Occipital lobe (tissue), 2 donors: ENCODE data around the gene COX5A. TPM values are rescaled to one million over a fixed set of nuclear protein-coding genes. Genes with fewer than 3 reads are reported as not detected.
"Not testable (repeated sequence)": the region's sequence is repeated elsewhere in the genome, so short reads cannot be mapped to it uniquely, and the experiment has no call there.

Source experiments
- DNase-seq: peaks from one replicate; lab custom pipeline; 2025; lab: John Stamatoyannopoulos, UW
- total RNA-seq: library from RNA; depleted of rRNA; stranded (reverse); fragments of >200 nt; gene quantifications from one replicate; pipeline ENCODE4 v1.2.3, GENCODE V29; 2014

Gene COX5A
- total RNA-seq, 1 donor from 2014 or later: 43.8 TPM

- no peak for DNase-seq
These were observed 35.4 kb downstream of the COX5A start for GRCh38 chr15:74902295-74903075.

GRCh38 chr15:74901612-74902063 lies 36.2 kb downstream of the COX5A start:
- no peak for DNase-seq

- no peak for DNase-seq
These were observed 40.6 kb downstream of the COX5A start for GRCh38 chr15:74897300-74897701.

- DNase-seq: no peak
These were observed 41.6 kb downstream of the COX5A start for GRCh38 chr15:74896316-74896715.

GRCh38 chr15:74895830-74896229 lies 42.0 kb downstream of the COX5A start:
- DNase-seq: no peak

GRCh38 chr15:74894383-74894782 lies 43.5 kb downstream of the COX5A start:
- not testable (repeated sequence) for DNase-seq

GRCh38 chr15:74893627-74894026 lies 44.2 kb downstream of the COX5A start:
- DNase-seq: no peak

- DNase-seq: no peak
These were observed 44.9 kb downstream of the COX5A start for GRCh38 chr15:74892931-74893330.

- no peak for DNase-seq
These were observed 45.6 kb downstream of the COX5A start for GRCh38 chr15:74892313-74892712.

GRCh38 chr15:74891469-74891868 lies 46.4 kb downstream of the COX5A start:
- DNase-seq: no peak

GRCh38 chr15:74890665-74890960 lies 47.3 kb downstream of the COX5A start:
- DNase-seq: no peak

- peak; percentile 81 for DNase-seq
These were observed 47.8 kb downstream of the COX5A start, which contains the start of gene MPI for GRCh38 chr15:74889883-74890664. MPI (plus strand) TSS chr15:74890042; CDS start chr15:74890074, 32 bp downstream.

GRCh38 chr15:74889390-74889882 lies 48.4 kb downstream of the COX5A start:
- DNase-seq: peak; percentile 59

GRCh38 chr15:74888716-74889115 lies 49.2 kb downstream of the COX5A start:
- DNase-seq: no peak

GRCh38 chr15:74887537-74888193 lies 50.2 kb downstream of the COX5A start:
- not testable (repeated sequence) for DNase-seq

GRCh38 chr15:74885461-74885860 lies 52.4 kb downstream of the COX5A start:
- DNase-seq: no peak

GRCh38 chr15:74884428-74885223 lies 53.2 kb downstream of the COX5A start:
- DNase-seq: no peak

GRCh38 chr15:74882528-74882927 lies 55.3 kb downstream of the COX5A start:
- no peak for DNase-seq

GRCh38 chr15:74878273-74878672 lies 59.6 kb downstream of the COX5A start:
- no peak for DNase-seq

- no peak for DNase-seq
These were observed 64.0 kb downstream of the COX5A start for GRCh38 chr15:74873756-74874424.
